Parathyroid adenoma (tissue), 2 donors: ENCODE data around the gene SYT2.
A peak's percentile ranks its signal among the peaks of the same experiment; 100 is the strongest.

Source experiments
- H2AFZ ChIP-seq: fragments of 300-600 bp; sonication (generic); one replicate; pipeline ENCODE4 v1.7.0; 2017; ENCODE audit warnings: antibody characterized with exemption, mild to moderate bottlenecking
- H3K27ac ChIP-seq: fragments of 300-600 bp; sonication (generic); one replicate; pipeline ENCODE4 v1.7.0; 2017
- H3K27me3 ChIP-seq: fragments of 300-600 bp; sonication (generic); one replicate; pipeline ENCODE4 v1.7.0; 2017; ENCODE audit warnings: low read length; ENCODE audit not compliant: control insufficient read depth, insufficient read depth
- H3K36me3 ChIP-seq: fragments of 300-600 bp; sonication (generic); one replicate; pipeline ENCODE4 v1.7.0; 2017; ENCODE audit warnings: low read length; ENCODE audit not compliant: control insufficient read depth, insufficient read depth
- H3K4me1 ChIP-seq: fragments of 300-600 bp; sonication (generic); one replicate; pipeline ENCODE4 v1.7.0; 2017; ENCODE audit warnings: control low read depth
- H3K4me2 ChIP-seq: fragments of 300-600 bp; sonication (generic); one replicate; pipeline ENCODE4 v1.7.0; 2017; ENCODE audit warnings: low read length
- H3K4me3 ChIP-seq: fragments of 300-600 bp; sonication (generic); one replicate; pipeline ENCODE4 v1.7.0; 2017; ENCODE audit warnings: low read depth, low read length
- H3K79me2 ChIP-seq: fragments of 300-600 bp; sonication (generic); one replicate; pipeline ENCODE4 v1.7.0; 2017; ENCODE audit warnings: control low read depth
- H3K9ac ChIP-seq: fragments of 300-600 bp; sonication (generic); one replicate; pipeline ENCODE4 v1.7.0; 2017; ENCODE audit warnings: mild to moderate bottlenecking
- H3K9me3 ChIP-seq: fragments of 300-600 bp; sonication (generic); one replicate; pipeline ENCODE4 v1.7.0; 2017; ENCODE audit warnings: low read length; ENCODE audit not compliant: control insufficient read depth
- CTCF ChIP-seq: fragments of 300-600 bp; sonication (generic); IDR thresholded peaks from one replicate; pipeline ENCODE4 v1.7.0; 2017; ENCODE audit warnings: antibody characterized with exemption, mild to moderate bottlenecking
- donor health status: primary hyperparathyroidism.

The SYT2 gene

GRCh38 chr1:202710070-202711045 lies at the start of gene SYT2:
TSS of gene SYT2 (minus strand) at chr1:202710454. CDS start at chr1:202605772, 104,682 bp downstream.
- Histone ChIP-seq H3K79me2 (no peaks in the 10 kb centered on the region), H3K4me1 (no peaks in the 10 kb centered on the region), H3K9me3 (no peaks in the 10 kb centered on the region), H3K27me3 (no peaks in the 10 kb centered on the region), H3K36me3 (no peaks in the 10 kb centered on the region), H3K4me2 (peak within 1 kb of the TSS; percentile 82), H3K27ac (no peak within 1 kb of the TSS), H2AFZ (peak within 1 kb of the TSS; percentile 31), H3K9ac (no peak within 1 kb of the TSS), H3K4me3 (peak within 1 kb of the TSS; percentile 45)
- TF ChIP-seq CTCF: no peak

GRCh38 chr1:202756391-202756790 lies 46.1 kb upstream of the SYT2 start:
- Histone ChIP-seq H3K9me3 (no peaks in the 10 kb centered on the region), H3K4me1 (no peaks in the 10 kb centered on the region), H3K36me3 (no peaks in the 10 kb centered on the region), H3K27ac (no peak overlapping the region), H3K4me2 (no peak overlapping the region), H3K9ac (no peak overlapping the region), H3K79me2 (no peaks in the 10 kb centered on the region), H3K27me3 (no peaks in the 10 kb centered on the region), H2AFZ (no peak overlapping the region), H3K4me3 (no peak overlapping the region)
- no peak for TF ChIP-seq CTCF

GRCh38 chr1:202754293-202754692 lies 44.0 kb upstream of the SYT2 start:
- Histone ChIP-seq H3K79me2 (no peaks in the 10 kb centered on the region), H3K4me3 (no peak overlapping the region), H3K4me2 (no peak overlapping the region), H3K27me3 (no peaks in the 10 kb centered on the region), H3K27ac (no peak overlapping the region), H3K36me3 (no peaks in the 10 kb centered on the region), H2AFZ (no peak overlapping the region), H3K9me3 (no peaks in the 10 kb centered on the region), H3K4me1 (no peaks in the 10 kb centered on the region), H3K9ac (no peak overlapping the region)
- TF ChIP-seq CTCF: no peak

GRCh38 chr1:202752774-202753173 lies 42.5 kb upstream of the SYT2 start:
- no peak overlapping the region for H2AFZ ChIP-seq
- no peaks in the 10 kb centered on the region for H3K27me3 ChIP-seq
- H3K36me3 ChIP-seq: no peaks in the 10 kb centered on the region
- H3K9ac ChIP-seq: no peak overlapping the region
- no peak for TF ChIP-seq CTCF
- no peaks in the 10 kb centered on the region for H3K79me2 ChIP-seq
- no peak overlapping the region for H3K4me3 ChIP-seq
- H3K4me2 ChIP-seq: no peak overlapping the region
- no peak overlapping the region for H3K27ac ChIP-seq
- H3K4me1 ChIP-seq: no peaks in the 10 kb centered on the region
- no peaks in the 10 kb centered on the region for H3K9me3 ChIP-seq
